ENCODE measurements around the gene PPP4R3B. TPM values are rescaled to one million over a fixed set of nuclear protein-coding genes. Genes with fewer than 3 reads are reported as not detected.

PPP4R3B gene
- total and polyA plus RNA-seq, 2 of the 4 experiments (the other 2 are of a cell fraction): 11.9 to 23.7 TPM

GRCh38 chr2:55500025-55500424 is 117.4 kb downstream of the PPP4R3B start:
- in situ Hi-C loops (cut with MboI; ENCODE audit: low sequenced_read_pairs): no loop called here
- H3K27ac ChIP-seq (ENCODE audit: insufficient read depth, low read length): no peak overlapping the region
- no peak overlapping the region for H3K9ac ChIP-seq (ENCODE audit: low read depth, low read length)
- H3K79me1 ChIP-seq (ENCODE audit: low read depth in 1 of 2, low read length in 2 of 2): no peaks in the 10 kb centered on the region
- H4K91ac ChIP-seq (ENCODE audit: insufficient read depth, low read depth, low read length): no peak overlapping the region
- H2BK15ac ChIP-seq (ENCODE audit: low read depth, low read length): no peak overlapping the region
- no peak overlapping the region for H2BK5ac ChIP-seq (ENCODE audit: low read depth, low read length, poor library complexity, severe bottlenecking)
- WGBS, 2 experiments (ENCODE audit: extremely low coverage in 2 of 2, insufficient read length in 1 of 2): 20% methylated on average over 1 of the region's 2 CpGs; no CpG with 5 or more reads in 1 of the 2 experiments
- peak overlapping the region; percentile 47 for H2AFZ ChIP-seq (replicated peaks; ENCODE audit: low read length, poor library complexity)
- no peak overlapping the region for H2AK9ac ChIP-seq (replicated peaks; ENCODE audit: low read depth, low read length, poor library complexity)
- no peak overlapping the region for H4K8ac ChIP-seq (ENCODE audit: low read depth in 2 of 2, low read length in 2 of 2)
- POLR2A ChIA-PET (ENCODE audit: unreplicated experiment): no interaction called here
- intact Hi-C loops (cut with micrococcal nuclease): loop anchor here (10.0 kb wide), 1 partner anchor 215 kb away; no protein-coding TSS in a partner anchor
- no peak overlapping the region for H2BK20ac ChIP-seq (ENCODE audit: low read depth, low read length)
- no peaks in the 10 kb centered on the region for H3K9me1 ChIP-seq (ENCODE audit: insufficient read depth, low read length)
- no peaks in the 10 kb centered on the region for H3K36me3 ChIP-seq (ENCODE audit: control insufficient read depth, insufficient read depth, low read length)
- peak; percentile 93 for ATAC-seq (ENCODE audit: low read depth)
- H3K18ac ChIP-seq (ENCODE audit: low read depth, low read length): no peak overlapping the region
- BruUV-seq (replicated peaks): no TSS peak
- no peaks in the 10 kb centered on the region for H4K20me1 ChIP-seq (ENCODE audit: insufficient read depth, low read length)
- CTCF ChIA-PET: no interaction called here
- H3K4me2 ChIP-seq (ENCODE audit: low read depth, low read length): no peak overlapping the region
- dilution Hi-C loops (cut with HindIII; ENCODE audit: low sequenced_read_pairs, unreplicated experiment): no loop called here
- H3K23ac ChIP-seq (ENCODE audit: low read depth, low read length): no peak overlapping the region
- H3K4ac ChIP-seq (ENCODE audit: low read depth, low read length): no peak overlapping the region
- no peak overlapping the region for H2AK5ac ChIP-seq (ENCODE audit: low read depth, low read length)
- TF ChIP-seq NFE2L2 (IDR thresholded peaks at IDR 0.05; ENCODE audit: low read depth, low read length) (peak; percentile 85), RFX5 (IDR thresholded peaks at IDR 0.05; ENCODE audit: low read depth, low read length) (no peak; the same call in 1 of the 2 replicates), ELK1 (IDR thresholded peaks at IDR 0.05; ENCODE audit: borderline replicate concordance, low read depth, low read length) (no peak), MXI1 (IDR thresholded peaks at IDR 0.05; ENCODE audit: borderline replicate concordance, low read depth, low read length) (no peak), CEBPB (IDR thresholded peaks at IDR 0.05; ENCODE audit: low read depth, low read length) (peak; percentile 92), BHLHE40 (IDR thresholded peaks at IDR 0.05; ENCODE audit: low read depth, low read length) (no peak), SMC3 (IDR thresholded peaks at IDR 0.05; ENCODE audit: low read depth, low read length) (no peak), CHD1 (IDR thresholded peaks at IDR 0.05; ENCODE audit: low read depth, low read length) (no peak), RAD21 (IDR thresholded peaks at IDR 0.05; ENCODE audit: low read length) (no peak), POLR2A (IDR thresholded peaks at IDR 0.05; ENCODE audit: low read depth, low read length) (no peak), FOS (IDR thresholded peaks at IDR 0.05; ENCODE audit: low read depth, low read length) (peak; percentile 73), MAFK (IDR thresholded peaks at IDR 0.05; ENCODE audit: low read depth, low read length) (peak; percentile 86), MAZ (IDR thresholded peaks at IDR 0.05; ENCODE audit: borderline replicate concordance, low read depth, low read length) (no peak), RCOR1 (IDR thresholded peaks at IDR 0.05; ENCODE audit: insufficient replicate concordance, low read length) (no peak)
- TF ChIP-seq, protein P1, sequence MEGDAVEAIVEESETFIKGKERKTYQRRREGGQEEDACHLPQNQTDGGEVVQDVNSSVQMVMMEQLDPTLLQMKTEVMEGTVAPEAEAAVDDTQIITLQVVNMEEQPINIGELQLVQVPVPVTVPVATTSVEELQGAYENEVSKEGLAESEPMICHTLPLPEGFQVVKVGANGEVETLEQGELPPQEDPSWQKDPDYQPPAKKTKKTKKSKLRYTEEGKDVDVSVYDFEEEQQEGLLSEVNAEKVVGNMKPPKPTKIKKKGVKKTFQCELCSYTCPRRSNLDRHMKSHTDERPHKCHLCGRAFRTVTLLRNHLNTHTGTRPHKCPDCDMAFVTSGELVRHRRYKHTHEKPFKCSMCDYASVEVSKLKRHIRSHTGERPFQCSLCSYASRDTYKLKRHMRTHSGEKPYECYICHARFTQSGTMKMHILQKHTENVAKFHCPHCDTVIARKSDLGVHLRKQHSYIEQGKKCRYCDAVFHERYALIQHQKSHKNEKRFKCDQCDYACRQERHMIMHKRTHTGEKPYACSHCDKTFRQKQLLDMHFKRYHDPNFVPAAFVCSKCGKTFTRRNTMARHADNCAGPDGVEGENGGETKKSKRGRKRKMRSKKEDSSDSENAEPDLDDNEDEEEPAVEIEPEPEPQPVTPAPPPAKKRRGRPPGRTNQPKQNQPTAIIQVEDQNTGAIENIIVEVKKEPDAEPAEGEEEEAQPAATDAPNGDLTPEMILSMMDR (conservative IDR thresholded peaks at IDR 0.05; ENCODE audit: low read depth, low read length): no peak
- TF ChIP-seq, protein P2, sequence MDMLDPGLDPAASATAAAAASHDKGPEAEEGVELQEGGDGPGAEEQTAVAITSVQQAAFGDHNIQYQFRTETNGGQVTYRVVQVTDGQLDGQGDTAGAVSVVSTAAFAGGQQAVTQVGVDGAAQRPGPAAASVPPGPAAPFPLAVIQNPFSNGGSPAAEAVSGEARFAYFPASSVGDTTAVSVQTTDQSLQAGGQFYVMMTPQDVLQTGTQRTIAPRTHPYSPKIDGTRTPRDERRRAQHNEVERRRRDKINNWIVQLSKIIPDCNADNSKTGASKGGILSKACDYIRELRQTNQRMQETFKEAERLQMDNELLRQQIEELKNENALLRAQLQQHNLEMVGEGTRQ (IDR thresholded peaks at IDR 0.05; ENCODE audit: low read depth, low read length): no peak
- H3K4me1 ChIP-seq (ENCODE audit: control insufficient read depth, insufficient read depth, low read length): peaks cover 2% of the 10 kb centered on the region; the same call in 1 of the 2 replicates
- no peaks in the 10 kb centered on the region for H3K9me3 ChIP-seq (ENCODE audit: control insufficient read depth, insufficient read depth, low read length)
- DNase-seq: peak; percentile 74
- no peak overlapping the region for H4K5ac ChIP-seq (ENCODE audit: low read depth, low read length)
- no peak overlapping the region for H3K56ac ChIP-seq (ENCODE audit: extremely low read depth, insufficient read depth, low read length)
- H2BK120ac ChIP-seq (ENCODE audit: low read depth, low read length): no peak overlapping the region
- no peak overlapping the region for H3K4me3 ChIP-seq (ENCODE audit: insufficient read depth, low read depth, low read length)
- no peaks in the 10 kb centered on the region for H3K27me3 ChIP-seq (ENCODE audit: control insufficient read depth, insufficient read depth, low read length)
- H3K14ac ChIP-seq (replicated peaks; ENCODE audit: low read depth, low read length): no peak overlapping the region
